ENCODE results near the gene ATF4.

GRCh38 chr22:39496131-39496838, 24.1 kb upstream of the ATF4 start:
- TF ChIP-seq ZFP3 (CRISPR knock-in tag; IDR thresholded peaks at IDR 0.05) (no peak), ZFP30 (CRISPR knock-in tag; IDR thresholded peaks at IDR 0.05) (no peak), ZNF8 (CRISPR knock-in tag; IDR thresholded peaks at IDR 0.05) (no peak), ISL1 (CRISPR knock-in tag; IDR thresholded peaks at IDR 0.05) (no peak), ESRRG (CRISPR knock-in tag; IDR thresholded peaks at IDR 0.05) (no peak), CSRNP3 (CRISPR knock-in tag; IDR thresholded peaks at IDR 0.05) (no peak), CREB5 (CRISPR knock-in tag; IDR thresholded peaks at IDR 0.05; ENCODE audit: low read depth) (no peak), SNAI2 (CRISPR knock-in tag; IDR thresholded peaks at IDR 0.05) (no peak), PATZ1 (CRISPR knock-in tag; IDR thresholded peaks at IDR 0.05; ENCODE audit: borderline replicate concordance) (no peak)
